HG03095 (cell line): ENCODE measurements around the gene L1CAM.

Source experiments
- ATAC-seq: cut with Tn5 transposase; IDR thresholded peaks from one replicate; pipeline ENCODE4 v1.9.1; 2021; ENCODE audit warnings: moderate library complexity; ENCODE audit not compliant: unreplicated experiment

L1CAM gene

GRCh38 chrX:153865685-153866084 lies 20.3 kb downstream of the L1CAM start:
- ATAC-seq: no peak

- ATAC-seq: no peak
These were observed 20.7 kb downstream of the L1CAM start for GRCh38 chrX:153865321-153865580.

- no peak for ATAC-seq
These were observed 21.2 kb downstream of the L1CAM start for GRCh38 chrX:153864561-153865320.

GRCh38 chrX:153864101-153864500 lies 21.9 kb downstream of the L1CAM start:
- no peak for ATAC-seq

- ATAC-seq: no peak
These were observed 22.6 kb downstream of the L1CAM start for GRCh38 chrX:153863251-153863991.

GRCh38 chrX:153862369-153863250 lies 23.4 kb downstream of the L1CAM start:
- no peak for ATAC-seq

- ATAC-seq: no peak
These were observed 24.2 kb downstream of the L1CAM start for GRCh38 chrX:153861733-153862310.

- no peak for ATAC-seq
These were observed 24.8 kb downstream of the L1CAM start for GRCh38 chrX:153861151-153861550.

GRCh38 chrX:153857348-153857903 lies 28.5 kb downstream of the L1CAM start:
- no peak for ATAC-seq

- ATAC-seq: no peak
These were observed 31.3 kb downstream of the L1CAM start for GRCh38 chrX:153854702-153855101.

- ATAC-seq: no peak
These were observed 32.1 kb downstream of the L1CAM start for GRCh38 chrX:153853902-153854267.

- ATAC-seq: no peak
These were observed 32.6 kb downstream of the L1CAM start for GRCh38 chrX:153853180-153853901.

GRCh38 chrX:153851981-153852380 lies 34.0 kb downstream of the L1CAM start:
- no peak for ATAC-seq

- ATAC-seq: no peak
These were observed 37.6 kb downstream of the L1CAM start for GRCh38 chrX:153848325-153848724.

GRCh38 chrX:153845842-153846241 lies 40.1 kb downstream of the L1CAM start:
- no peak for ATAC-seq

- no peak for ATAC-seq
These were observed 40.8 kb downstream of the L1CAM start for GRCh38 chrX:153845195-153845594.

GRCh38 chrX:153844509-153845082 lies 41.4 kb downstream of the L1CAM start:
- no peak for ATAC-seq

GRCh38 chrX:153836921-153837320 lies 49.1 kb downstream of the L1CAM start:
- ATAC-seq: no peak

GRCh38 chrX:153832728-153833127 lies 53.2 kb downstream of the L1CAM start:
- no peak for ATAC-seq
